Adrenal gland (tissue), 5 donors: ENCODE measurements around the gene CHCHD4.

Source experiments
- POLR2A ChIP-seq, 2 donors: fragments of 450-650 bp; IDR thresholded peaks; one replicate each; pipeline ENCODE4 v1.6.1; 2017; ENCODE audit warnings: antibody characterized with exemption in 2 of 2, mild to moderate bottlenecking in 2 of 2, moderate library complexity in 1 of 2
- TF ChIP-seq, protein P1 (sequence below), 6 experiments: fragments of 450-650 bp in 4 of 6; fragments of 200-600 bp in 2 of 6; sonication (generic) in 1 of 6; IDR thresholded peaks; 1 replicate in 5 of 6; 2 replicates in 1 of 6; pipeline versions ENCODE4 v1.5.1 to v1.8.0; 2016 to 2021; ENCODE audit warnings: antibody characterized with exemption in 6 of 6, mild to moderate bottlenecking in 2 of 6, moderate library complexity in 1 of 6
- donor health status: DM: no; HTN: no; CAD: no.

DNA sequence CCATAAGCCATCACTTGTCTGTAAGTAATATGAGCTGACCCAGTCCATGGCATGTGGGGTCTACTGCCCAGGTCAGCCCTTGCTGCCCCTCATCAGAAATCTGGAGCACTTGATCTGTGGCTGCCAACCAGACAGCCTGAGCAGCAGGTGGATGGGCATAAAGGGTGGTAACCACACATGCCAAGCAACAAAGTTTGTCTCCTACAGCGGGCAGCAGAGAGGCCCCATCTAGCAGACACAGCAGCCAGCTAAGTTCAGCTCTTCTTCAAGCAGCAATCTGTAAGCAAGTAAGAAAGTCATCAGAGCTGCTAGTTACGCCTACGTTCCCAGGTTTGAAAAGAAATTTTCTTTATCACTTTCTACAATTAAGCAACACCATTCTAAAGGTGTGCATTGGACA is 27.9 kb downstream of the CHCHD4 start:
- TF ChIP-seq, protein P1, sequence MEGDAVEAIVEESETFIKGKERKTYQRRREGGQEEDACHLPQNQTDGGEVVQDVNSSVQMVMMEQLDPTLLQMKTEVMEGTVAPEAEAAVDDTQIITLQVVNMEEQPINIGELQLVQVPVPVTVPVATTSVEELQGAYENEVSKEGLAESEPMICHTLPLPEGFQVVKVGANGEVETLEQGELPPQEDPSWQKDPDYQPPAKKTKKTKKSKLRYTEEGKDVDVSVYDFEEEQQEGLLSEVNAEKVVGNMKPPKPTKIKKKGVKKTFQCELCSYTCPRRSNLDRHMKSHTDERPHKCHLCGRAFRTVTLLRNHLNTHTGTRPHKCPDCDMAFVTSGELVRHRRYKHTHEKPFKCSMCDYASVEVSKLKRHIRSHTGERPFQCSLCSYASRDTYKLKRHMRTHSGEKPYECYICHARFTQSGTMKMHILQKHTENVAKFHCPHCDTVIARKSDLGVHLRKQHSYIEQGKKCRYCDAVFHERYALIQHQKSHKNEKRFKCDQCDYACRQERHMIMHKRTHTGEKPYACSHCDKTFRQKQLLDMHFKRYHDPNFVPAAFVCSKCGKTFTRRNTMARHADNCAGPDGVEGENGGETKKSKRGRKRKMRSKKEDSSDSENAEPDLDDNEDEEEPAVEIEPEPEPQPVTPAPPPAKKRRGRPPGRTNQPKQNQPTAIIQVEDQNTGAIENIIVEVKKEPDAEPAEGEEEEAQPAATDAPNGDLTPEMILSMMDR (IDR thresholded peaks at IDR 0.05): no peak
- TF ChIP-seq POLR2A (IDR thresholded peaks at IDR 0.05): no peak
